GM19467 (cell line): ENCODE results near the gene THSD7B.
"Not testable (repeated sequence)": the region's sequence is repeated elsewhere in the genome, so short reads cannot be mapped to it uniquely, and the experiment has no call there.

Experiments
- ATAC-seq: cut with Tn5 transposase; IDR thresholded peaks from one replicate; pipeline ENCODE4 v1.9.1; 2021; ENCODE audit warnings: mild to moderate bottlenecking, moderate library complexity; ENCODE audit not compliant: unreplicated experiment

The THSD7B gene

GRCh38 chr2:137238065-137238464 lies 472.7 kb downstream of the THSD7B start:
- no peak for ATAC-seq

- ATAC-seq = no peak
These were observed 484.3 kb downstream of the THSD7B start for GRCh38 chr2:137249463-137250130.

- no peak for ATAC-seq
These were observed 485.1 kb downstream of the THSD7B start for GRCh38 chr2:137250401-137250800.

- no peak for ATAC-seq
These were observed 485.7 kb downstream of the THSD7B start for GRCh38 chr2:137251045-137251444.

- ATAC-seq = no peak
These were observed 487.6 kb downstream of the THSD7B start for GRCh38 chr2:137252934-137253333.

GRCh38 chr2:137254052-137254451 lies 488.7 kb downstream of the THSD7B start:
- no peak for ATAC-seq

GRCh38 chr2:137255345-137255744 lies 490.0 kb downstream of the THSD7B start:
- no peak for ATAC-seq

- ATAC-seq = no peak
These were observed 490.6 kb downstream of the THSD7B start for GRCh38 chr2:137255990-137256389.

- ATAC-seq = no peak
These were observed 496.7 kb downstream of the THSD7B start for GRCh38 chr2:137261881-137262585.

- ATAC-seq = no peak
These were observed 497.2 kb downstream of the THSD7B start for GRCh38 chr2:137262594-137262993.

- ATAC-seq = no peak
These were observed 522.7 kb downstream of the THSD7B start for GRCh38 chr2:137287913-137288639.

- ATAC-seq = no peak
These were observed 526.7 kb downstream of the THSD7B start for GRCh38 chr2:137291836-137292570.

- ATAC-seq = no peak
These were observed 533.0 kb downstream of the THSD7B start for GRCh38 chr2:137298377-137298776.

GRCh38 chr2:137300987-137301386 lies 535.6 kb downstream of the THSD7B start:
- no peak for ATAC-seq

GRCh38 chr2:137302957-137303356 lies 537.6 kb downstream of the THSD7B start:
- no peak for ATAC-seq

GRCh38 chr2:137316075-137316474 lies 550.7 kb downstream of the THSD7B start:
- ATAC-seq = no peak

- ATAC-seq = no peak
These were observed 556.2 kb downstream of the THSD7B start for GRCh38 chr2:137321566-137321965.

GRCh38 chr2:137331562-137331961 lies 566.2 kb downstream of the THSD7B start:
- not testable (repeated sequence) for ATAC-seq

- no peak for ATAC-seq
These were observed 568.2 kb downstream of the THSD7B start for GRCh38 chr2:137333386-137334165.

GRCh38 chr2:137336067-137336466 lies 570.7 kb downstream of the THSD7B start:
- ATAC-seq = no peak
